HCT116 (cell line): ENCODE measurements around the gene CD247. TPM values are rescaled to one million over a fixed set of nuclear protein-coding genes. Genes with fewer than 3 reads are reported as not detected.

Experiments
- ATAC-seq: fragments of 200-7000 bp; cut with Tn5 transposase; 2 replicates; pipeline ENCODE4 v1.9.1; 2020; ENCODE audit warnings: mild to moderate bottlenecking, moderate library complexity
- BruUV-seq: library from RNA; stranded (reverse); fragments of 400-500 nt; replicated peaks from 2 replicates; lab custom pipeline; 2021; lab: Mats Ljungman, UMichigan
- CTCF ChIA-PET: fragments of 300-600 bp; sonication (Branson Sonifier 250); formaldehyde crosslinking; loops from one replicate; lab custom pipeline; 2021; ENCODE audit warnings: antibody characterized with exemption; lab: Charles Lee
- POLR2A ChIA-PET: fragments of 300-600, 350-600 bp; sonication (Branson Sonifier 250); formaldehyde crosslinking; loops from one replicate; lab custom pipeline; 2021; ENCODE audit warnings: antibody characterized with exemption; lab: Charles Lee
- RAD21 ChIA-PET, 2 experiments: fragments of 300-600 bp; sonication (Branson Sonifier 250); formaldehyde crosslinking; loops; one replicate each; lab custom pipeline; 2023; ENCODE audit warnings: low total read pairs in 2 of 2; ENCODE audit not compliant: uncharacterized antibody in 2 of 2, unreplicated experiment in 2 of 2, low non-redundant PET in 1 of 2; lab: Charles Lee
- DNase-seq: peaks from one replicate; pipeline ENCODE4 v3.0.0-alpha.2; 2010; ENCODE audit warnings: low read depth, low spot score
- H2AFZ ChIP-seq: fragments of 200-600 bp; shearing (Covaris generic), sonication (generic); 2 replicates; pipeline ENCODE4 v1.6.1; 2017; ENCODE audit warnings: low read depth, mixed run types, mixed read lengths, antibody characterized with exemption, low read length; ENCODE audit not compliant: poor library complexity, severe bottlenecking
- H3K27ac ChIP-seq: 2 replicates; pipeline ENCODE4 v1.5.1; 2012; ENCODE audit warnings: low read depth, low read length
- H3K27me3 ChIP-seq: fragments of 200-600 bp; sonication (generic); 2 replicates; pipeline ENCODE4 v1.6.1; 2016; ENCODE audit warnings: mixed run types, low read length, mixed read lengths; ENCODE audit not compliant: insufficient read depth
- H3K36me3 ChIP-seq, 2 experiments: fragments of 200-500 bp in 1 of 2; fragments of 200-600 bp in 1 of 2; sonication (Bioruptor generic) in 1 of 2; sonication (generic) in 1 of 2; 2 replicates each; pipeline versions ENCODE4 v1.5.1 to v1.6.1; 2014 to 2016; ENCODE audit warnings: low read length in 2 of 2, inconsistent platforms in 1 of 2, mixed read lengths in 1 of 2, mixed run types in 1 of 2; ENCODE audit not compliant: insufficient read depth in 2 of 2, control insufficient read depth in 1 of 2
- H3K4me1 ChIP-seq, 2 experiments: fragments of 200-600 bp in 1 of 2; sonication (generic) in 1 of 2; 2 replicates each; pipeline versions ENCODE4 v1.5.1 to v1.6.1; 2012 to 2017; ENCODE audit warnings: low read length in 2 of 2, inconsistent platforms in 1 of 2, mild to moderate bottlenecking in 1 of 2, mixed read lengths in 1 of 2, mixed run types in 1 of 2, moderate library complexity in 1 of 2; ENCODE audit not compliant: insufficient read depth in 2 of 2, control insufficient read depth in 1 of 2
- H3K4me2 ChIP-seq: fragments of 200-600 bp; sonication (generic); 2 replicates; pipeline ENCODE4 v1.6.1; 2017; ENCODE audit warnings: mixed run types, low read length, mixed read lengths
- H3K4me3 ChIP-seq, 2 experiments: fragments of 200-600 bp in 1 of 2; sonication (generic) in 1 of 2; replicated peaks in 1 of 2; 2 replicates each; pipeline ENCODE4 v1.5.1; 2011 to 2016; ENCODE audit warnings: low read length in 2 of 2, control low read depth in 1 of 2, low read depth in 1 of 2, mild to moderate bottlenecking in 1 of 2, mixed read lengths in 1 of 2, mixed run types in 1 of 2
- H3K79me2 ChIP-seq: fragments of 200-600 bp; sonication (generic); 2 replicates; pipeline ENCODE4 v1.6.1; 2017; ENCODE audit warnings: mild to moderate bottlenecking, mixed run types, low read length, moderate library complexity, mixed read lengths; ENCODE audit not compliant: insufficient read depth
- H3K9ac ChIP-seq: fragments of 200-600 bp; sonication (generic); 2 replicates; pipeline ENCODE4 v1.6.1; 2016; ENCODE audit warnings: low read length, mixed read lengths
- H3K9me2 ChIP-seq: fragments of 200-600 bp; sonication (generic), shearing (Covaris generic); 2 replicates; pipeline ENCODE4 v1.6.1; 2017; ENCODE audit warnings: mixed run types, mild to moderate bottlenecking, moderate library complexity; ENCODE audit not compliant: insufficient read depth
- H3K9me3 ChIP-seq, 2 experiments: fragments of 200-500 bp in 1 of 2; fragments of 200-600 bp in 1 of 2; sonication (Bioruptor generic) in 1 of 2; sonication (generic) in 1 of 2; 2 replicates each; pipeline ENCODE4 v1.6.1; 2014 to 2017; ENCODE audit warnings: low read length in 2 of 2, mixed read lengths in 2 of 2, inconsistent platforms in 1 of 2, low read depth in 1 of 2, mild to moderate bottlenecking in 1 of 2, mixed run types in 1 of 2, moderate library complexity in 1 of 2; ENCODE audit not compliant: control insufficient read depth in 1 of 2, insufficient read depth in 1 of 2
- H4K20me1 ChIP-seq: fragments of 200-600 bp; sonication (generic), shearing (Covaris generic); 2 replicates; pipeline ENCODE4 v1.6.1; 2017; ENCODE audit warnings: mixed run types, mild to moderate bottlenecking, moderate library complexity; ENCODE audit not compliant: insufficient read depth
- CBX3 ChIP-seq: IDR thresholded peaks from 2 replicates; pipeline ENCODE4 v1.6.1; 2012; ENCODE audit warnings: low read depth
- CTCF ChIP-seq, 3 experiments: fragments of 200-600 bp in 1 of 3; sonication (generic) in 1 of 3; IDR thresholded peaks in 2 of 3; conservative IDR thresholded peaks in 1 of 3; 2 replicates each; pipeline ENCODE4 v1.5.1; 2012 to 2017; ENCODE audit warnings: low read depth in 2 of 3, low read length in 2 of 3, antibody characterized with exemption in 1 of 3, borderline replicate concordance in 1 of 3, control low read depth in 1 of 3, mild to moderate bottlenecking in 1 of 3, mixed read lengths in 1 of 3, mixed run types in 1 of 3, moderate library complexity in 1 of 3; ENCODE audit not compliant: insufficient read depth in 1 of 3
- EZH2phosphoT487 ChIP-seq: fragments of 200-600 bp; IDR thresholded peaks from 2 replicates; pipeline ENCODE4 v1.6.1; 2018; ENCODE audit warnings: antibody characterized with exemption, borderline replicate concordance
- REST ChIP-seq: IDR thresholded peaks from 2 replicates; pipeline ENCODE4 v1.6.1; 2012; ENCODE audit warnings: low read depth
- YY1 ChIP-seq: IDR thresholded peaks from 2 replicates; pipeline ENCODE4 v1.6.1; 2011; ENCODE audit warnings: low read length, low read depth, moderate library complexity, mild to moderate bottlenecking; ENCODE audit not compliant: insufficient replicate concordance; ENCODE audit errors: extremely low read depth
- ZBTB33 ChIP-seq: IDR thresholded peaks from 2 replicates; pipeline ENCODE4 v1.6.1; 2011; ENCODE audit warnings: mild to moderate bottlenecking, low read length, moderate library complexity; ENCODE audit not compliant: insufficient replicate concordance; ENCODE audit errors: extremely low read depth
- ZFX ChIP-seq: fragments of 450-650 bp; IDR thresholded peaks from 2 replicates; pipeline ENCODE4 v1.6.1; 2017
- intact Hi-C: fragments of 100-400 bp; cut with micrococcal nuclease; formaldehyde crosslinking; loops from 2 replicates; pipeline ENCODE4 v1.10.0; 2022
- total RNA-seq: library from RNA; stranded (reverse); gene quantifications from one replicate; pipeline ENCODE4 v1.2.1, GENCODE V29; 2021; ENCODE audit not compliant: unreplicated experiment

The CD247 gene
- total RNA-seq, 1 experiment from 2014 or later = 0.57 TPM

- TF ChIP-seq CTCF (IDR thresholded peaks at IDR 0.05 in 2 of 3, conservative IDR thresholded peaks at IDR 0.05 in 1 of 3; ENCODE audit: borderline replicate concordance in 1 of 3, insufficient read depth in 1 of 3, low read depth in 2 of 3, low read length in 2 of 3) = no peak
- no peak for TF ChIP-seq REST
These were observed 46.4 kb upstream of the CD247 start (continued) for GRCh38 chr1:167564612-167565270.

- H2AFZ ChIP-seq = no peak overlapping the region
- H3K9me2 ChIP-seq = no peaks in the 10 kb centered on the region
- no peak for ATAC-seq
- H3K4me2 ChIP-seq = no peak overlapping the region
- ChIA-PET POLR2A (interaction anchor here (2.4 kb wide), 1 partner anchor 10 kb away, joined by 10 read pairs; the partner anchor contains the start of gene CREG1), RAD21 (no interaction called here), CTCF (interaction anchor here (0.8 kb wide), 1 partner anchor 153 kb away, joined by 3 read pairs; no protein-coding TSS in a partner anchor)
- TF ChIP-seq YY1 = no peak
- no peak for TF ChIP-seq EZH2phosphoT487
- no peak for TF ChIP-seq CBX3
- no peak for TF ChIP-seq REST
- no peak for TF ChIP-seq ZBTB33
- no peak for TF ChIP-seq ZFX
- H4K20me1 ChIP-seq = no peaks in the 10 kb centered on the region
- BruUV-seq = no TSS peak
- DNase-seq = no peak
- no peaks in the 10 kb centered on the region for H3K27me3 ChIP-seq
- no peaks in the 10 kb centered on the region for H3K9me3 ChIP-seq
- H3K4me1 ChIP-seq = peaks cover 0 to 4% of the 10 kb centered on the region in 2 experiments; a peak in 1 of 4 replicates
- no peaks in the 10 kb centered on the region for H3K36me3 ChIP-seq
- H3K27ac ChIP-seq = no peak overlapping the region
- intact Hi-C loops = no loop called here
- H3K9ac ChIP-seq = no peak overlapping the region
- no peak overlapping the region for H3K4me3 ChIP-seq
- no peaks in the 10 kb centered on the region for H3K79me2 ChIP-seq
These were observed 45.4 kb upstream of the CD247 start for GRCh38 chr1:167563579-167564246.
